Activated gamma-delta T cell treated with Interleukin-2 at 50 U/mL for 16 hours (primary cell): Measurements from ENCODE around the gene RBM3.

ENCODE experiments used
- DNase-seq: peaks from one replicate; pipeline ENCODE4 v3.0.0-alpha.2; 2020

Gene RBM3

DNA sequence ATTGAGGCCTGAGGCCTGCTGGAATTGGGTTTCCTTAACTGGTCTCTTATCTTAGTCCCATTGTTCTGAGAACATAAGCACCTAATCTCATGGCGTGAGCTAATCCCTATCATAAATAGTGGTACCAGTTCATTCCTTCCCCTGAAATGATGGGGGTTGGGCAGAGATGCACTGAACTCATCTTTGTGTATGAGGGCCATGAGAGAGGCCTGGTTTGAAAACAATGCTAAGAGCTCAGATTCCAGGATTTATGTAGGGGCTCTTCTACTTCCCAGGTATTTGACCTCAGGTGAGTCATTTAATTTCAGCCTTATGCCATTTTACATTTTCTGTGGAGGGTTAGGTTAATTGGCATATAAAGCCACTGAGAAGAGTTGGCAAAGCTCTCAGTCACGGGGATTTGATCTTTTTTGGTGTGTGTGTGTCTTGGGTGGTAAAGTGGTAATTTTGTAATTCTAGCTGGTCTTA is 4.4 kb downstream of the RBM3 start:
- DNase-seq = no peak

DNA sequence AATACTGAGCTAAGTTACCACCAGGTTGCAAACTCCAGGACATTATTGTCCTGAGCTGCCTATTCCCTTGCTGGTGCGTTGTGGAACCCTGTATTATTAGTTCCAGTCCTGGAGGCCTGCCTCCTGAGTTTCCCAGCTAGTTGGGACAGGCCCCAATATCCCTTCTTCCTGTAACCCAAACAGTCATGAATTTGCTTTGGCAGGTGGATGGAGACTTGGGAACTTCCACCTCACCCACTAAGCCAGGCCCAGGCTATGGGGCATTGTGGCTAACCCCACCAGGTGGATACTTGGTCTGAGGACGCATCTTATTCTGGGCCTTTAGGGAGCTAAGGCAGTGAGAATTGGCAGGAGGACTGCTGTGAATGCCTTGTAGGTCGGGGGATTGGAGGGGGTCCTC is 5.0 kb downstream of the RBM3 start:
- no peak for DNase-seq

DNA sequence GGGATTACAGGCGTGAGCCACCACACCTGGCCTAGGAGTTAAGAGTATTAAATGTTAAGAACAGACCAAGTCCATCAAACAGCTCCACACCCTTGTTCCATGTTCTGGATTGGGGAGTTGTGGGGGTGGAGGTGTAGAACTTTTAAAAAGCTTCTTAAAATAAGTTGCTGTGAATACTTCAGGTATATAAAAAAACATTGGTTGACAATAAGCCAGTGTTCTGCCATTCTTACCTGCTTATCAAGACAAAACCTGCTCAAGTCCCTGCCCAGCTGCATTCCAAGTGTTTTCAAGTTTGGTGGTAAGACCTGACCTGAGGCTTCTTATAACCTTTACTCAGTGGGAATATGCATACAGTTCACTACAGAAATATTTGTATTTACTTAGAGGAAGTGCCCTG is 6.4 kb downstream of the RBM3 start:
- DNase-seq = no peak

DNA sequence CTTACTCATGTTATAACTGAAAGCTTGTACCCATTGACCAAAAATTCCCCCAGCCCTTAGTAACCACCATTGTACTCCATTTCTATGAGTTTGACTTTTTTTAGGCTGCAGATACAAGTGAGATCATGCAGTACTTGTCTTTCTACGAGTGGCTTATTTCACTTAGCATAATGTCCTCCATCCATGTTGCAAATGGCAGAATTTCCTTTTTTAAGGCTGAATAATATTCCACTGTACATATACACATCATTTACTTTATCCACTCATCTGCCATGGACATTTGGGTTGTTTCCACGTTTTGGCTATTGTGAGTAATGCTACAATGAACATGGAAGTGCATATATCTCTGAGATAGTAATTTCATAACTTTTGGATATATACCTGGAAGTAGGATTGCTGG is 10.4 kb downstream of the RBM3 start:
- DNase-seq = no peak

DNA sequence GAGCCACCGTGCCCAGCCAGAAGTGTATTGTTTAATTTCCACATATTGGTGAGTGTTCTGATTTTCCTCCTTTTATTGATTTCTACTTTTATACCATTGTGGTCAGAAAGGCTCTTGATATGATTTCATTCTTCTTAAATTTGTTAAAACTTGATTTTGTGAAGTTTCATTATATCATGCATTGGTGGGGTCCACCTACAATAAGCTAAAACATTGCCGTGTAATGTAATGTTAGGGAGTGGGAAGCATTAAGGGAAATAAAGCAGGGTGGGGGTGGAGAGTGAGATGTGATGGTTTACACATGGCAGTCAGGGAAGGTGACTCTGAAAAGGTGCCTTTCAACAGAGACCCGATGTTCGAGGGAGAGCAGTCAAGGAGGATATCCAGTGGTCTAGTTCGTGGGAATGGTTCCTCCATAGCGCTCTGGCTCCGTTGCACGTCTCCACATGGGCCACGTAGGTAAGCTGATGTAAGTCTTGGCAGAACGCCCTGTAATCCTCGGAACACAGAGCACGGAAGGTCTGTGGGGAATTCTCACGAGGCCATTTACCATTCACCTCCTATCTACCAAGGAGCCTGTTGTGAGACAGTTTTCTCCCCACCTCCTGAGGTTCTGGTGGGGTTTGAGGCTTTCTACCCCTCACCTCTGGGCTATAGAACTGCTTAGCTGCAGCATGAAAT is 15.3 kb downstream of the RBM3 start:
- no peak for DNase-seq

DNA sequence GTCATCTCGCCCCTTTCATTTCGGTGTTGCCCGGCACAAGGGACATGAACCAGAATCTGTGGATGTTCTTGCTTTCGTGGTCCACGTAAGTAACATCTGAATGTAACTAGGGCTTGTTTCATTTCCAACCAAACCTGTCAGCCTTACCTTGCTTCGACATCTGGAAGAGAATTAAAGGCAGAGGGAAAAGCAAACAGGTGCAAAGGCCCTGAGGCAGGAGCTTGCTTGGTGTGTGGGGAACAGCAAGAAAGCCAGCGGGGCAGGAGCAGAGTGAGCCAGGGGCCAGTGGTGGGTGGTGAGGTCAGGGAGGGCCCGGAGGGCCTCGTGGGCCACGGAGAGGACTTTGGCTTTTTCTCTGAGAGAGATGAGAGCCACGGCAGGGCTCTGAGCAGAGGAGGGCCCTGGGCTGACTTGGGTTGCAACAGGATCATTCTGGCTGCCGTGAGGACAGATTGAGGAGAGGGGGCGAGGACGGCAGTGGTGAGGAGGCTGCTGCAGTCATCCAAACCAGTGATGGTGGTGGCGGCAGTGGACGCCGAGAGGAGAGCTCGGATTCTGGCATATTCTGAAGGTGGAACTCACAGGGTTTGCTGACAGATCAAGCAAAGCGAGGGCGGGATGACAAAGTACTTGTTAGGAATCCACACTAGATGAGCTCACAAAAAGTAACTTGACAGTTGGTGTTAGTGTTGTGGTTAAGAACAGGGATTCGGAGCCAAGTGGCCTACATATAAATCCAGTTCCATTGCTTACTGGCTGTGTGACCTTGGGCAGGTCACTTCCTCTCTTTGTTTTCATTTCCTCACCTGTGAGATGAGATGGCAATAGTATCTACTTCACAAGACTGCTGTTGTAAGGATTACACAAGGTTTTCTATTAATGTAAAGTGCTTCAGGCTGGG is 16.2 kb downstream of the RBM3 start:
- DNase-seq = no peak

DNA sequence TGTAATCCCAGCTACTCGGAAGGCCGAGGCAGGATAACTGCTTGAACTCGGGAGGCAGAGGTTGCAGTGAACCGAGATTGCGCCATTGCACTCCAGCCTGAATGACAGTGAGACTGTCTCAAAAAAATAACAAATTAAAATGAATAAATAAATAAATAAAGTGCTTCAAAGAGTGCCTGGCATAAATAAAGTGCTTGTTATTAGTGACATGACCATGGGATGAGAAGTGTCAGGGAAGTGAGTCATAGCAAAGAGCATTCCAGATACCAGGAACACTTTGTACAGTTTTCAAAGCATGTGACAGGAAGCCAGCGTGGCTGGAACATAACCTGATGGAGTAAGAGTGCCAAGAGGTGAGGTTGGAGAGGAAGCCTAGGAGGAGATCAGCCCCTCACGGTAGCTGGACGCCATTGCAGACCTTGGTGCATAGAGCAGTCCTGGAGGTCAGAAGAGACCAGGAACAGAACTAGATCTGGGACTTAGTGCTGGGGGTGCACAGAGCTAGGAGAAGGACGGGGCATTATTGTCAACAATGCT is 17.0 kb downstream of the RBM3 start:
- no peak for DNase-seq

DNA sequence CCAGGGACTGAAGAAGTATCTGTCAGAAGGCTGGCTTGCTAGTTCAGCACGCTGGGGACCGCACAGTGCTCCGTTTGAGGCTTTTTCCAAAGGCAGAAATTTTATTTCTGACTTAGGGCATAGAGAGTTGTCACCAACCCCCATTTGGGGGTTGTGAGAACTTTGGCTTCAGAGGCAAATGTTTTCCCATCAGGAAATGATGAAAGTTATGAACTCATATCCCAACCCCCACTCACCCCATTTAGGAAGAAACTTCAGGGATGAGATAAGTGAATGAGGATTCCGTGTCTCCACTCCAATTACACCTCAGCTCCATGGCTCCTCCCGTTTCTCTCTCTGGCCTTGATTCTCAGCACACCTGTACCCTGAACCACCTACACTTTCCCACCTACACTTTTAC is 18.7 kb downstream of the RBM3 start:
- DNase-seq = no peak

DNA sequence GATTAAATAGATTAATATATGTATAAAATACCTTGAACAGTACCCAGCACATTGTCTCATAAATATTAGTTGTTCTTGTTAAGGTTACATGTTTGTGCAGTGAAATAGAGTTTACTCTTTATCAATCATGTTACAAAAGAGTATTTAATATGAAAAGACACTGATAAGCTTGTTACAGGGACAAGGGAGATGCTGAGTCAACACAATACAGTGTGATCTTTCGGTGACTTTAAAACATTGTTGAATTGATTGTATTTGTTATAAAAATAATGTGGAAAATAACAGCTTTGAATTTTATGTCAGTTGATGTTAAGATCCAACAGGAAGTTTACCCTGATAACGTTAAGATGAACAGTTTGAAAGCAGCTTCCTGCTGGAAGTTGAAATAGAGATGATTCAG is 21.6 kb downstream of the RBM3 start:
- DNase-seq = no peak

DNA sequence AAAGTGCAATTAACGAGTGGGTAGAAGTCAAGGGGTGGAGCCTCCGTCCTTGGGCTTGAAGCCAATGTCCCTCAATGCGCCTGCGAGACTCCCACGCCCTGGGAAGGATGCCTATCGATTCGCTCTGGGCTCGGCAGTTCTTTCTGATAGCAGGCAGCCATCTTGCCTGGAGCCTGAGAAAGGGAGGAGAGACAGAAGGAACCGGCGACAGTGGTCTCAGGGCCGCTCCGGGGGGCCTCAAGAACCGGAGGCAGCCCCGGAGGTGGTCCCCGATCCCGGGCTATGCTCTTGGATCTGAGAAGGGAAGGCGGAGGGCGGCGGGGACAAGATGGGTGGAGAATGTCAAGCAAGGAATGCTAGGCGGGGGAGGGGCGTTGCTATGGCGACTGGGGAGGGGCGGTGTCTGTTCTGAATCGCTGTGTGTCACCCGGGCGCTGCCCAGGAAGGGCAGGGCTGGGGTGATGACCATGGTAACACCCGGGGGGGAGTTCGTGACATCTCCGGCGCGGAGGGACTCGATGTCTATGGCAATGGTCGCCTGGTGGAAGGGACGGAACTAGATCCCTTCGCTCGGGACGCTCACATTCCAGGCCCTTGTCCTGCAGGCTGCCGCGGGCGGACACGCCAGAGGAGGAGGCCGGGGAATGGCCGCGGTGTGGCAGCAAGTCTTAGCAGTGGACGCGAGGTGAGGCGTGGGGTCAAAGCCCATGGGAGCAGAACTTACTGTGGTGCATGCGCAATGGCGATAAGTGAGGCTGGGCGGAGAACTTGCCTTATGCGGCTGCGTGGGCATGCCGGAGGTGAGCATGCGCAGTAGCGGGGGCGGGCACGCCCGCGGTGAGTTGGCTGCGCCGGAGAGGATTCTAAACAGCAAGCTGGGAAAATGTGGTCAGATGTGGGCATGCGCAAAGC is 23.3 kb downstream of the RBM3 start, which contains the start of gene WDR13:
TSS of gene WDR13 (plus strand) at position 140 of the 912 bp plus-strand sequence. CDS start at position 645, 505 bp downstream.
- DNase-seq = peak; percentile 85

DNA sequence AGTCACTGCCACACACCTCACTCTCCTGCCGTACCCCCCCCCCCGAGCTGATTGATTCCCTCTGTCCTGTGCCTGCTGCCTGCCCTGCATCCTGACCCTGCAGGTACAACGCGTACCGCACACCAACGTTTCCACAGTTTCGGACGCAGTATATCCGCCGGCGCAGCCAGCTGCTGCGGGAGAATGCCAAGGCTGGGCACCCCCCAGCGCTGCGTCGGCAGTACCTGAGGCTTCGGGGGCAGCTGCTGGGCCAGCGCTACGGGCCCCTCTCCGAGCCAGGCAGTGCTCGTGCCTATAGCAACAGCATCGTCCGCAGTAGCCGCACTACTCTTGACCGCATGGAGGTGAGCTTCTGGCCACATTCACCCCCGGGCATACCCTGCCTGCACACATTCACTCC is 24.3 kb downstream of the RBM3 start:
- DNase-seq = no peak

DNA sequence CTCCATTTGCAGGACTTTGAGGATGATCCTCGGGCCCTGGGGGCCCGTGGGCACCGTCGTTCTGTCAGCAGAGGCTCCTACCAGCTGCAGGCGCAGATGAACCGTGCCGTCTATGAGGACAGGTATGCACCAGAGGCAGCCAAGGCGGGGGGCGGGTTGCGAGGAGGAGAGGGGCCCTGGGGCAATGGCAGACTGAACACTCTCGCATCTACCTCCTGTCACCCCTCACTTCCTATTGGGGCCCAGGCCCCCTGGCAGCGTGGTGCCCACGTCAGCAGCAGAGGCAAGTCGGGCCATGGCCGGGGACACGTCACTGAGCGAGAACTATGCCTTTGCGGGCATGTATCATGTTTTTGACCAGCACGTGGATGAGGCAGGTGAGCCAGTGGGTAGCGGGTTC is 25.1 kb downstream of the RBM3 start:
- no peak for DNase-seq

DNA sequence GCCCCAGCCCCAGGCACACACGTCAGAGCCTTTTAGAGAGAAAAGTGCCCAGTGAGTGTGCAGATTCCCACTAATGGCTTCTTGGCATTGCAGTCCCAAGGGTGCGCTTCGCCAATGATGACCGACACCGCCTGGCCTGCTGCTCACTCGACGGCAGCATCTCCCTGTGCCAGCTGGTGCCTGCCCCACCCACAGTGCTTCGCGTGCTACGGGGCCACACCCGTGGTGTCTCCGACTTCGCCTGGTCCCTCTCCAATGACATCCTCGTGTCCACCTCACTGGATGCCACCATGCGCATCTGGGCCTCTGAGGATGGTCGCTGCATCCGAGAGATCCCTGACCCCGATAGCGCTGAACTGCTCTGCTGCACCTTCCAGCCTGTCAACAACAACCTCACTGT is 25.9 kb downstream of the RBM3 start:
- DNase-seq = no peak

DNA sequence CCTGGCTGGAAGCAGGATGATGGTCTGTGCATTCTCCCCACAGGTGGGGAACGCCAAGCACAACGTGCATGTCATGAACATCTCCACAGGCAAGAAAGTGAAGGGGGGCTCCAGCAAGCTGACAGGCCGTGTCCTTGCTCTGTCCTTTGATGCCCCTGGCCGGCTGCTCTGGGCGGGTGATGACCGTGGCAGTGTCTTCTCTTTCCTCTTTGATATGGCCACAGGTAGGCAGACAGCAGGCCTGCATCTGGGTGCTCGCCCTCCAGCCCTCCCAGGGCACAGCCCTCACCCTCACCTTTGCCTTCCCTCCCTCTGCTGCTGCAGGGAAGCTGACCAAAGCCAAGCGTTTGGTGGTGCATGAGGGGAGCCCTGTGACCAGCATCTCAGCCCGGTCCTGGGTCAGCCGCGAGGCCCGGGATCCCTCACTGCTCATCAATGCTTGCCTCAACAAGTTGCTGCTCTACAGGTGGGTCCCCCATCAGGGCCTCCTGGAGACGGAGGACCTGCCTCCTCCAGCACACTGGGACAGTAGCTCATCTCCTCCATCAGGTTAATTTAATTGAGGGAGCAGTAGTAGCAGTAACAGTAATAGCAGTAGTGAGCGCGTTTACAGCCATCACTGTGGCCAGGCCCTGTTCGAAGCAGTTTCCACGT is 27.6 kb downstream of the RBM3 start:
- no peak for DNase-seq

DNA sequence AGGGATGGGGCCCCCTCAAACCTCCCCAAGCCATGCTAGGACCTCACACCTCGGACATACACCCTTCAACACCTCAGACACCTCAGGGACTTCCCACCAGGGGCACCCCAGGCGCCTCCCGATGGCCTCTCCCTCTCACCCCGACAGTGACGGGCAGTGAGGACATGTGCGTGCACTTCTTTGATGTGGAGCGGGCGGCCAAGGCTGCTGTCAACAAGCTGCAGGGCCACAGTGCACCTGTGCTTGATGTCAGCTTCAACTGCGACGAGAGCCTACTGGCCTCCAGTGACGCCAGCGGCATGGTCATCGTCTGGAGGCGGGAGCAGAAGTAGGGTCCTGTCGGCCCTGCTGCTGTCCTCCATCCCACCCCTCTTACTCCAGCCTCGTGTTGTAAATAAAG is 30.4 kb downstream of the RBM3 start:
- DNase-seq = no peak

DNA sequence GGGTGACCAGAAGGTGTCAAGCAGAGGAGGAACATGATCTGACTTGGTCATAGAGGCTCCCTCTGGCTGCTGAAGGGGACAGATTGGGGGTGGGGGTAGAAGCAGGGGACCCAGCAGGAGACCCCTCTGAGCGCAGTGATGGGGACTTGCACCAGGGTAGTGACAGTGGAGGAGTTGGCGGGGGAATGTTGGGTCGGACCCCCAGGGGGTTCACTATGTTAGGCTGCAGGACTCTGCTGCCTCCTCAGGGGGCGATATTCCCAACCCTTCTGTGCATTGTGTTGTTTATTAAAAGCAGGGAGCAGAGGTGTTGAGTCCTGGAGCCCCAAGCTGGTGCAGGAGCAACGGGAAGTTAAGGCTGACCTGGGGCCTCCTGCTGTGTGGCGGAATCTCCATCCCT is 31.8 kb downstream of the RBM3 start:
- DNase-seq = no peak

DNA sequence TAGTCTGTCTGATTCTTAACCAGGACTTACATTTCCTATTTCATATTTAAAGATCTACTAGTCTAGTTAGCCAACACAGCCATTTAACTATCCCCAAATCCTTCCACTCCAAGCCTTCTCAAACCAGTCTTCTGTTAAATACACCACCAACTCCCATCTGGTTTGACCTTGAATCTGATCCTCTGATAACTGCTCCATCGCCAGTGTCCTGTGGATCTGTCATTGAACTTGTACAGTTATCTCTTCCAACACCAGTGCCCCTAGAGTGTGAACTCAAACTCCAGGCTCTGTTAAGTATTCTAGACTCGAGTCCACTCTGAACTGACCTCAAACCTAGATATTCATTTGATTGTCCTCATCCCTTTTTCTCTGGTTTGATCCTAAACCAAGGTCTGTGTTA is 37.4 kb downstream of the RBM3 start:
- DNase-seq = no peak

DNA sequence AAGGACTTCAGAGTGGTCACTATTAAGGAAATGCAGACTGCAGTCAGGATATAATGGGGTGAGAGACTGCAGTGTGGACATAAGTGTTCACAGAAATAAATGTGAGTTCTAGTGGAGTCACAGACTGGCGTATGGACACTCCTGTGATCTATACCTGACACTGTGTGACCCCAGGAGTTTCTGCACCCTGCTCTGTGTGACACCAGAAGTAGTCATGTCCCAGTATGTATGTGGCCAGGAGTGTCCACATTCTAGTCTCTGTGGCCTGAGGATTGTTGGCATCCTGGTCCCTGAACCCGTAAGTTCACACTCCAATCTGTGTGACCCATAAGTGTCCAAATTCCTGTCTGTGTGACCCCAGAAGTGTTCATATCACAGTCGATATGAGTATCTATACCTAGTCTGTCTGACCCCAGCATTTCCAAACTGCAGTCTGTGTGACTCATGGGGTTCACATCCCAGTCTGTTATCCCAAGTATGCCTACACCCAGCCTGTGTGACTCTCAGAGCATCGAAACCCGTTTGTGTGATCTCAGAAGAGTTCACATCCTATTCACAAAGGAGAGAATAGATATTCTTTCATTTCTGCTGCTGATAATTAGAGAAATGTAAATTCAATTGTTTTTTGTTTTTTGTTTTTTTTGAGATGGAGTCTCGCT is 39.3 kb downstream of the RBM3 start:
- no peak for DNase-seq

DNA sequence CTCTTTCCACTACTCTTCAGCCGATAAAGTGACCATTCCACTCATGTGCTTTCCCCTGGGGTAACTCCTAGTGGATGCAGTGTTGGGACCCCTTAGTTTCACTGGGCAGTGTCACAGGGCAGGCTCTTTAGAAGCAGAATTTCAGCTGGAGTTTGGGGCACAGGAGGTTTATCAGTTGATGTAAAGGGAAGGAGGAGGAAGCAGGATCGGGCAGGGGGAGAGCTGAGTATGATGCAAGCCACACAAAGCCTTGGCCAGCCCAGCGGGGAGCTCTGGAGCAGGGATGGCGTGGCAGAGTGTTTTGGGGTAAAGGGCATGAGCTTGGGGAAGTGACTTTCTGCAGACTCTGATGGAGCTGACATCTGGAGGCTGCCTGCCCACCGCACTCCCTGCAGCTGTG is 42.3 kb downstream of the RBM3 start:
- DNase-seq = no peak

DNA sequence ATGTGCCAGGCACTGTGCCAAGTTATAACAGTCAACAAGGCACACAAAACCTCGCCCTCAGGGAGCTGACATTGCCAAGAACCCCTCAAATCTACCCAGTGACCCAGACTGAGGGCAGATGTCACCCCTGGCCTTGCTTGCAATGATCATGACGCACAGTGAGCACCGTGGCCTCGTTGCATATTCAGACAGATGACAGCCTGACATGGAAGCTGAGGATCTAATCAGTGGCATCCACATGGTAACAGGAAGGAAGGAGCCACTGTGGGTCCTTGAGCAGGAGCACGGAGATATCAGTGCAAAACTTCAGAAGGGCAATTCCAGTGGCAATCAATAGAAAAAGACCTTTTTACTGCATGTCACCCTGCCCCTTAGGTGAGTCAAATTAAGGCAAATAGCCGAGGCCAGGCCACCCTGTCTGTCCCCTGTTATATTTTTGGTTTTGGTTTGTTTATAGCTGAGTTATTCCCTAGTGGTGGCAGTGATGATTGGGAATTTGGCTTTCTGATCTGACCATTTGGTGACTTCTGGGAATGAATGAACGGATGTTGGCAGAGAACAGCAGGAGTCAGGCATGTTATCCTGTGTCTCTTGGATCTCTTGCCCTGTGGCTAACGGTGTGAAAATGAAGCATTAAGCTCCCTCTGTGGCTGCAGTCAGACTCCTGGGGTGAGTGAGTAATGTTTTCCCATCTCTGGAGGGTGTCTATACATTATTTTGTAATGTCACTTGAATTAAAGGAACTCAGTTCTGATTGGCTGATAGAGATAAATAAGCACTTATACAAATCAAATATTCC is 43.5 kb downstream of the RBM3 start:
- no peak for DNase-seq
